HCT116 (cell line): ENCODE data around the gene ARHGAP8. TPM values are rescaled to one million over a fixed set of nuclear protein-coding genes. Genes with fewer than 3 reads are reported as not detected.

Experiments used
- ATAC-seq: fragments of 200-7000 bp; cut with Tn5 transposase; 2 replicates; pipeline ENCODE4 v1.9.1; 2020; ENCODE audit warnings: mild to moderate bottlenecking, moderate library complexity
- BruUV-seq: library from RNA; stranded (reverse); fragments of 400-500 nt; replicated peaks from 2 replicates; lab custom pipeline; 2021; lab: Mats Ljungman, UMichigan
- CTCF ChIA-PET: fragments of 300-600 bp; sonication (Branson Sonifier 250); formaldehyde crosslinking; loops from one replicate; lab custom pipeline; 2021; ENCODE audit warnings: antibody characterized with exemption; lab: Charles Lee
- POLR2A ChIA-PET: fragments of 300-600, 350-600 bp; sonication (Branson Sonifier 250); formaldehyde crosslinking; loops from one replicate; lab custom pipeline; 2021; ENCODE audit warnings: antibody characterized with exemption; lab: Charles Lee
- RAD21 ChIA-PET, 2 experiments: fragments of 300-600 bp; sonication (Branson Sonifier 250); formaldehyde crosslinking; loops; one replicate each; lab custom pipeline; 2023; ENCODE audit warnings: low total read pairs in 2 of 2; ENCODE audit not compliant: uncharacterized antibody in 2 of 2, unreplicated experiment in 2 of 2, low non-redundant PET in 1 of 2; lab: Charles Lee
- DNase-seq: peaks from one replicate; pipeline ENCODE4 v3.0.0-alpha.2; 2010; ENCODE audit warnings: low read depth, low spot score
- H2AFZ ChIP-seq: fragments of 200-600 bp; shearing (Covaris generic), sonication (generic); 2 replicates; pipeline ENCODE4 v1.6.1; 2017; ENCODE audit warnings: low read depth, mixed run types, mixed read lengths, antibody characterized with exemption, low read length; ENCODE audit not compliant: poor library complexity, severe bottlenecking
- H3K27ac ChIP-seq: 2 replicates; pipeline ENCODE4 v1.5.1; 2012; ENCODE audit warnings: low read depth, low read length
- H3K27me3 ChIP-seq: fragments of 200-600 bp; sonication (generic); 2 replicates; pipeline ENCODE4 v1.6.1; 2016; ENCODE audit warnings: mixed run types, low read length, mixed read lengths; ENCODE audit not compliant: insufficient read depth
- H3K36me3 ChIP-seq, 2 experiments: fragments of 200-500 bp in 1 of 2; fragments of 200-600 bp in 1 of 2; sonication (Bioruptor generic) in 1 of 2; sonication (generic) in 1 of 2; 2 replicates each; pipeline versions ENCODE4 v1.5.1 to v1.6.1; 2014 to 2016; ENCODE audit warnings: low read length in 2 of 2, inconsistent platforms in 1 of 2, mixed read lengths in 1 of 2, mixed run types in 1 of 2; ENCODE audit not compliant: insufficient read depth in 2 of 2, control insufficient read depth in 1 of 2
- H3K4me1 ChIP-seq, 2 experiments: fragments of 200-600 bp in 1 of 2; sonication (generic) in 1 of 2; 2 replicates each; pipeline versions ENCODE4 v1.5.1 to v1.6.1; 2012 to 2017; ENCODE audit warnings: low read length in 2 of 2, inconsistent platforms in 1 of 2, mild to moderate bottlenecking in 1 of 2, mixed read lengths in 1 of 2, mixed run types in 1 of 2, moderate library complexity in 1 of 2; ENCODE audit not compliant: insufficient read depth in 2 of 2, control insufficient read depth in 1 of 2
- H3K4me2 ChIP-seq: fragments of 200-600 bp; sonication (generic); 2 replicates; pipeline ENCODE4 v1.6.1; 2017; ENCODE audit warnings: mixed run types, low read length, mixed read lengths
- H3K4me3 ChIP-seq, 2 experiments: fragments of 200-600 bp in 1 of 2; sonication (generic) in 1 of 2; replicated peaks in 1 of 2; 2 replicates each; pipeline ENCODE4 v1.5.1; 2011 to 2016; ENCODE audit warnings: low read length in 2 of 2, control low read depth in 1 of 2, low read depth in 1 of 2, mild to moderate bottlenecking in 1 of 2, mixed read lengths in 1 of 2, mixed run types in 1 of 2
- H3K79me2 ChIP-seq: fragments of 200-600 bp; sonication (generic); 2 replicates; pipeline ENCODE4 v1.6.1; 2017; ENCODE audit warnings: mild to moderate bottlenecking, mixed run types, low read length, moderate library complexity, mixed read lengths; ENCODE audit not compliant: insufficient read depth
- H3K9ac ChIP-seq: fragments of 200-600 bp; sonication (generic); 2 replicates; pipeline ENCODE4 v1.6.1; 2016; ENCODE audit warnings: low read length, mixed read lengths
- H3K9me2 ChIP-seq: fragments of 200-600 bp; sonication (generic), shearing (Covaris generic); 2 replicates; pipeline ENCODE4 v1.6.1; 2017; ENCODE audit warnings: mixed run types, mild to moderate bottlenecking, moderate library complexity; ENCODE audit not compliant: insufficient read depth
- H3K9me3 ChIP-seq, 2 experiments: fragments of 200-500 bp in 1 of 2; fragments of 200-600 bp in 1 of 2; sonication (Bioruptor generic) in 1 of 2; sonication (generic) in 1 of 2; 2 replicates each; pipeline ENCODE4 v1.6.1; 2014 to 2017; ENCODE audit warnings: low read length in 2 of 2, mixed read lengths in 2 of 2, inconsistent platforms in 1 of 2, low read depth in 1 of 2, mild to moderate bottlenecking in 1 of 2, mixed run types in 1 of 2, moderate library complexity in 1 of 2; ENCODE audit not compliant: control insufficient read depth in 1 of 2, insufficient read depth in 1 of 2
- H4K20me1 ChIP-seq: fragments of 200-600 bp; sonication (generic), shearing (Covaris generic); 2 replicates; pipeline ENCODE4 v1.6.1; 2017; ENCODE audit warnings: mixed run types, mild to moderate bottlenecking, moderate library complexity; ENCODE audit not compliant: insufficient read depth
- CEBPB ChIP-seq: IDR thresholded peaks from 2 replicates; pipeline ENCODE4 v1.6.1; 2012; ENCODE audit warnings: low read depth
- EGR1 ChIP-seq: IDR thresholded peaks from 2 replicates; pipeline ENCODE4 v1.6.1; 2012; ENCODE audit warnings: low read depth
- EZH2 ChIP-seq: fragments of 200-600 bp; sonication (generic); IDR thresholded peaks from 2 replicates; pipeline ENCODE4 v1.6.1; 2017; ENCODE audit warnings: antibody characterized with exemption, mixed run types
- EZH2phosphoT487 ChIP-seq: fragments of 200-600 bp; IDR thresholded peaks from 2 replicates; pipeline ENCODE4 v1.6.1; 2018; ENCODE audit warnings: antibody characterized with exemption, borderline replicate concordance
- POLR2A ChIP-seq: IDR thresholded peaks from 2 replicates; pipeline ENCODE4 v1.7.0; 2011; ENCODE audit warnings: borderline replicate concordance; ENCODE audit not compliant: insufficient read depth, insufficient read length; ENCODE audit errors: extremely low read depth
- RAD21 ChIP-seq: IDR thresholded peaks from 2 replicates; pipeline ENCODE4 v1.6.1; 2012; ENCODE audit warnings: low read depth, mild to moderate bottlenecking
- TCF7L2 ChIP-seq: IDR thresholded peaks from 2 replicates; pipeline ENCODE4 v1.7.0; 2011; ENCODE audit warnings: borderline replicate concordance, inconsistent platforms; ENCODE audit not compliant: insufficient read depth, insufficient read length; ENCODE audit errors: extremely low read depth
- ZFX ChIP-seq: fragments of 450-650 bp; IDR thresholded peaks from 2 replicates; pipeline ENCODE4 v1.6.1; 2017
- intact Hi-C: fragments of 100-400 bp; cut with micrococcal nuclease; formaldehyde crosslinking; loops from 2 replicates; pipeline ENCODE4 v1.10.0; 2022
- total RNA-seq: library from RNA; stranded (reverse); gene quantifications from one replicate; pipeline ENCODE4 v1.2.1, GENCODE V29; 2021; ENCODE audit not compliant: unreplicated experiment
- TF ChIP-seq, protein P1 (sequence below), 3 experiments: fragments of 200-600 bp in 1 of 3; sonication (generic) in 1 of 3; IDR thresholded peaks in 2 of 3; conservative IDR thresholded peaks in 1 of 3; 2 replicates each; pipeline ENCODE4 v1.5.1; 2012 to 2017; ENCODE audit warnings: low read depth in 2 of 3, low read length in 2 of 3, antibody characterized with exemption in 1 of 3, borderline replicate concordance in 1 of 3, control low read depth in 1 of 3, mild to moderate bottlenecking in 1 of 3, mixed read lengths in 1 of 3, mixed run types in 1 of 3, moderate library complexity in 1 of 3; ENCODE audit not compliant: insufficient read depth in 1 of 3

Gene ARHGAP8
- total RNA-seq, 1 experiment from 2014 or later = 67.5 TPM

DNA sequence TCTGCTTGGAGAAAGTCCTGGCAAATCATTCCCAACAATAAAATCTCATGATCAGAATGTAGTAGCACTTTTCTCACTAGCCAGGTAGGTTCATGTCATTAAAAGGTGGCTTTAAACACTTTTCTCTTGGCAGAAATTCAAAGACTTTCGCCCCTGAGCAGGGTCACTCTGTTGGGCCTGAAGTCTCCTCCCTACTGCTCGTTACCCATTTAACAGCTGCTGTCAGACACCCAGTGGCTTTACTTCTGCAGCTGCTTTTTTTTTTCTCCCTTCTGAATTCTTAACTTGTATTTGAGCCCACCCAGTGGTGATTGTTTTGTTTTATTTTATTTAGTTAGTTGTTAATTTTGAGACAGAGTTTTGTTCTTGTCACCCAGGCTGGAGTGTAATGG lies 25.0 kb downstream of the ARHGAP8 start:
- H3K36me3 ChIP-seq = no peaks in the 10 kb centered on the region
- POLR2A ChIA-PET = no interaction called here
- no TSS peak for BruUV-seq
- H3K4me2 ChIP-seq = no peak overlapping the region
- no peaks in the 10 kb centered on the region; the same call in 1 of the 2 replicates for H4K20me1 ChIP-seq
- no peak overlapping the region for H3K9ac ChIP-seq
- H3K27ac ChIP-seq = no peak overlapping the region
- no peaks in the 10 kb centered on the region; a peak in 1 of 4 replicates for H3K4me1 ChIP-seq
- RAD21 ChIA-PET = no interaction called here
- H3K9me3 ChIP-seq = no peaks in the 10 kb centered on the region
- H3K79me2 ChIP-seq = peaks cover 88% of the 10 kb centered on the region
- DNase-seq (no peak), ATAC-seq (no peak)
- no peaks in the 10 kb centered on the region for H3K27me3 ChIP-seq
- no peak overlapping the region for H2AFZ ChIP-seq
- no peak for TF ChIP-seq RAD21
- no peak for TF ChIP-seq EGR1
- TF ChIP-seq, protein P1, sequence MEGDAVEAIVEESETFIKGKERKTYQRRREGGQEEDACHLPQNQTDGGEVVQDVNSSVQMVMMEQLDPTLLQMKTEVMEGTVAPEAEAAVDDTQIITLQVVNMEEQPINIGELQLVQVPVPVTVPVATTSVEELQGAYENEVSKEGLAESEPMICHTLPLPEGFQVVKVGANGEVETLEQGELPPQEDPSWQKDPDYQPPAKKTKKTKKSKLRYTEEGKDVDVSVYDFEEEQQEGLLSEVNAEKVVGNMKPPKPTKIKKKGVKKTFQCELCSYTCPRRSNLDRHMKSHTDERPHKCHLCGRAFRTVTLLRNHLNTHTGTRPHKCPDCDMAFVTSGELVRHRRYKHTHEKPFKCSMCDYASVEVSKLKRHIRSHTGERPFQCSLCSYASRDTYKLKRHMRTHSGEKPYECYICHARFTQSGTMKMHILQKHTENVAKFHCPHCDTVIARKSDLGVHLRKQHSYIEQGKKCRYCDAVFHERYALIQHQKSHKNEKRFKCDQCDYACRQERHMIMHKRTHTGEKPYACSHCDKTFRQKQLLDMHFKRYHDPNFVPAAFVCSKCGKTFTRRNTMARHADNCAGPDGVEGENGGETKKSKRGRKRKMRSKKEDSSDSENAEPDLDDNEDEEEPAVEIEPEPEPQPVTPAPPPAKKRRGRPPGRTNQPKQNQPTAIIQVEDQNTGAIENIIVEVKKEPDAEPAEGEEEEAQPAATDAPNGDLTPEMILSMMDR (IDR thresholded peaks at IDR 0.05 in 2 of 3, conservative IDR thresholded peaks at IDR 0.05 in 1 of 3; ENCODE audit: borderline replicate concordance in 1 of 3, insufficient read depth in 1 of 3, low read depth in 2 of 3, low read length in 2 of 3) = no peak
- no peak for TF ChIP-seq TCF7L2
- no peak for TF ChIP-seq EZH2phosphoT487
- no peak for TF ChIP-seq POLR2A
- no peak for TF ChIP-seq ZFX
- TF ChIP-seq CEBPB = no peak
- TF ChIP-seq EZH2 = no peak
- intact Hi-C loops = no loop called here
- H3K4me3 ChIP-seq = no peak overlapping the region
- H3K9me2 ChIP-seq = no peaks in the 10 kb centered on the region
- CTCF ChIA-PET = no interaction called here
